Amniotic epithelial cell (primary cell): Measurements from ENCODE around the gene SMAD6.
"Not testable (repeated sequence)": the region's sequence is repeated elsewhere in the genome, so short reads cannot be mapped to it uniquely, and the experiment has no call there.

Experiments used
- DNase-seq: peaks from one replicate; pipeline ENCODE4 v3.0.0-alpha.2; 2010; ENCODE audit warnings: low read depth

Gene SMAD6

DNA sequence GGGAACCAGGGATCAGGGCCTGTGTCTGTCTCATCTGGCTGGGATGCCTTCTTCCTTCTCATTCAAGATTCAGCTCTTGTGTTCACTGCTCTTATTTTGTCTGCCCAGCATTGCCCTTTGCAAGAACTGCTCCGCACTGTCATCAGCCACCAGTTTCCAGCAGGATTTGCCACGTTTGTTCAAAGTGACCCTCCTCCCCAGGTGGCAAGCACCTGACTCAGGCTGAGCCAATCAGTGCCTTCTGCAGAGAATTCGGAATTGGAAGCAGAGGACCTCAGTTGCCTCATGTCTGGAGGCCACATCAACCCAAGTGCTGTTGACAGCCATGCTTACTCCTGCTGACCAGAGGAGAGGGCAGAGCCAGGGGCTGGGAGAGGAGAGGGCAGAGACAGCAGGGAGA lies 124.5 kb downstream of the SMAD6 start:
- DNase-seq = no peak

DNA sequence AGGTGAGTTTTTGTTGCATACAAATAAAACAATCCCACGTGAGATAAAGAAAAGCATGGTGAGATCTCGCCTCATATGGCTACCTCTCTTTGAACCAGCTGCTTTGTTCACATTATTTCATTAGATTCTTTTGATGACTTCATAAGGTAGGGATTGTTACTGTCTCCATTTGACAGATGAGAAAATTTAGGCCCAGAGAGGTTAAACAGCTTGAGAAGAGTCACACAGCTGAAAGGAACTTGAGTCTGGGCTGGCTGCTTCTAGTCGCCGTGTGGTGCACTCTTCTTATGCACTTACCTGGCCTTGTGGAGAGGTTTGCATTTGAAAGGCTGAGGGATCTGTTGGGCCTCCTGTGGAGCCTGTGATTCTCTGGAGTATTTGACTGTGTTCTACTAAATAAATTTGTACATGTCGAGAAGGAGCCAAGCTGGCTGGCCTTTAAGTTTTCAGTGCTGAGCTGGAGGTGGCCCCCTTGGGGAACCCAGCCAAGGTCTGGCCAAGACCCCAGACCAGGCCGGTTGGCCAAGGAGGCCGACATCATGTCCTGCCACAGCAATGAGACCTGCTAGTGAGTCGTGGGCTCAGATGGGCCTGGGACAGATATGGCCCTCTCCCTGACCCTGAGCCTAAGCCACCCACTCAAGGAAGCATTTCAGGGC lies 125.1 kb downstream of the SMAD6 start:
- DNase-seq = no peak

DNA sequence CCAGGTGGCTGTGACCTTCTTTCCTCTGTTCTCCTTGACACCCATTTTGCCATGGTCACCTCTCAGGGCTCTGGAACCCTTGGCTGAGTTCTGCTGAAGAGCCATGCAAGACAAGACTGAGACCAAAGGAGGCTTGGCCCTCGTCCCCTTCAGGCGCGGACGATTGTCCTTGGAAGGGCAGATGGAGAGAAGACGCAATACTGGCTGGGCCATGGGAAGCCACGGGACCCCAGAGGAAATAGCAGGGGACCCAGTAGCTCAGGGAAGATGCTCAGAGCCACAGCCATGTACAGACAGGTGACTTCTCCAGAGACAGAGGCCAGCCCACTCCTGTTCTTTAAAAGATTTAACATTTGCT lies 125.6 kb downstream of the SMAD6 start:
- no peak for DNase-seq

DNA sequence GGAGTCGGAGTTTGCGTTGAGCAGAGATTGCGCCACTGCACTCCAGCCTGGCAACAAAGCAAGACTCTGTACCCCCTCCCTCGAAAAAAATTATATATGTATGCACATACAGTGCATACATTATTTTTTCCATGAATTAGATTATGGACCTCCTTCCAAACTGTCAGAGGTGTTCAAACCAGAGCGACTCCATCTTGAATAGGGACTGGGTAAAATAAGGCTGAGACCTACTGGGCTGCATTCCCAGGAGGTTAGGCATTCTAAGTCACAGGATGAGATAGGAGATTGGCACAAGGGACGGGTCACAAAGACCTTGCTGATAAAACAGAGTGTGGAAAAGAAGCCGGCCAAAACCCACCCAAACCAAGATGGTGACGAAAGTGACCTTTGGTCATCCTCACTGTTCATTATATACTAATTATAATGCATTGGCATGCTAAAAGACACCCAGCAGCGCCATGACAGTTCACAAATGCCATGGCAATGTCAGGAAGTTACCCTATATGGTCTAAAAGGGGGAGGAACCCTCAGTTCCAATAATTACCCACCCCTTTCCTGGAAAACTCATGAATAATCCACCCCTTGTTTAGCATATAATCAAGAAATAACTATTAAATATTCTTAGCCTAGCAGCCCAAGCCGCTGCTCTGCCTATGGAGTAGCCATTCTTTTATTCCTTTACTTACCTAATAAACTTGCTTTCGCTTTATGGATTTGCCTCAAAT lies 126.9 kb downstream of the SMAD6 start:
- not testable (repeated sequence) for DNase-seq

DNA sequence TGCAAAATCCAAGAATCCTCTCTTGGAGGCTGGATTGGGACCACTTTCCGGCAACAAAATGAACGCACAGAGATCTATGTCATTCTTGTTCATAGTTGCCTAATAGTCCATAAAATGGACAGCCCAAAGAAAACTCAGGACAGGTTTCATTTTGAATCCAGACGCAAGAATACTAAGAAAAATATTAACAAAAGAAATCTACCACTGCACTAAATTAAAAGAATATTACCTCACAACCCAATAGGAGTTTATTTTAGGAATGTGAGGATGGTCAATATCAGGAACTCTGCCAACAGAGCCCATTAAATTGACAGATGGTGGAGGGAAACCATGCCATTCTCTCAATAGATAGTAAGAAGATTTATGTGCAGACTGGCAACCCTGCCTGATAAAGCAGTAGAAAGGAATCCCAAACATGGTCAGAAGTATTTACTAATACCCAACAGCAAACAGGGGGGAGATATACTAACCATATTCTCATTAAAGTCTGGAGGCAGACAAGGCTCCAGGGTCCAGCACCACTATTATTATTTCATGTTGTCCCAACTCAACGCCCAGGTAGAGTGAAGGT lies 127.6 kb downstream of the SMAD6 start:
- DNase-seq = peak; percentile 57

DNA sequence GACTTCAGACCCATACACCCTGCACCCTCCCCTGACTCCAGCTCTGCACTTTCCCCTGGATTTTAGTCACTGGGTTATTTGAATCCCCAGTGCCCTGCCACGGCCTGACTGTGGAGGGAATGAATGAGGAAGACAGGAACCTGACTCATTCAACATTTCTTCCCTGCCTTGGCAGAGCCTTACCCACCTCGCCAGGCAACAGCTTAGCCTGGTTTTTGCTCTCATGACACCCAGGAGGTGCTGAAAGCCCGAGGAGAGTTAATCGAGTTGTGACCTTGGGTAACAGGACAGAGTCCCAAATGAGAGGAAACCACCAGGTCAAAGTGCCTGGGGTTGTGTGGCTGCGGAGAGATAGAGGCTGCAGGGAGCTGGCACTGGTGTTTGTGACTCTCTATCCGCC lies 128.3 kb downstream of the SMAD6 start:
- peak; percentile 69 for DNase-seq

DNA sequence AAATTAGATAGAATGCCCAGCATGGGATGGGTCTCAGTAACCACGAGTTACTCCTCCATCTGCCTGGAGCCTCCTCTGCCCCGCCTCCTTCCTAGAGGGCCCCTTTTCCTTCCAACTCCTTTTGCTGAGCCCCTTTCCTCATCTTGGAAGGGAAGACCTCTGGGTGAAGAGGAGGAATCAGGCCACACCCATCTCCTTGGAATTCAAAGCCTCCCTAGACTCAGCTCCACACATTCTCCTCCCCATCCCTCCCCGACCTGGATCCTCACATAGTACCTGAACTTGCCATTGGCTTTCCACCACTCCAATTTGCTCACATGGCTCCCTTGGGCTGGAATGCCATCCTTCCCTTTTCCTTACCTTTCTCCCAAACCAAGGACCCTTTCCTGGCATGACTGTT lies 128.8 kb downstream of the SMAD6 start:
- DNase-seq = no peak

DNA sequence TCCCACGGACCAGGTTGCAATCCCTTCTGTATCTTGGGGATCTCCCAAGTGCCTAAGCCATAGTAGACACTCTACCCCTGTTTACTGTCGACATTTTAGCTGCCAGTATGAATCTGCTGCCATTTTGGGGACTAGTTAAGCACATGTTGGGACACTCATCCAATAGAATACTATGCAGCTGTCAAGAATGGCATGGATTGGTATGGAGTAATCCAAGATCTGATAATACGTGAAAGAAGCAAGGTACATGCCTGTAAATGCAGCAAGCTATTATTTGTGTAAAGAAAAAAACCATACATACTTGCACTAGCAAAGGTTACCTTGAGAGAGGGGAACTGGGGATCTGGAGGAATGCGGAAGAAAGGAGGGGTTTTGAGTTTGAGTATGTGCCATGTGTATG lies 129.3 kb downstream of the SMAD6 start:
- DNase-seq = no peak

DNA sequence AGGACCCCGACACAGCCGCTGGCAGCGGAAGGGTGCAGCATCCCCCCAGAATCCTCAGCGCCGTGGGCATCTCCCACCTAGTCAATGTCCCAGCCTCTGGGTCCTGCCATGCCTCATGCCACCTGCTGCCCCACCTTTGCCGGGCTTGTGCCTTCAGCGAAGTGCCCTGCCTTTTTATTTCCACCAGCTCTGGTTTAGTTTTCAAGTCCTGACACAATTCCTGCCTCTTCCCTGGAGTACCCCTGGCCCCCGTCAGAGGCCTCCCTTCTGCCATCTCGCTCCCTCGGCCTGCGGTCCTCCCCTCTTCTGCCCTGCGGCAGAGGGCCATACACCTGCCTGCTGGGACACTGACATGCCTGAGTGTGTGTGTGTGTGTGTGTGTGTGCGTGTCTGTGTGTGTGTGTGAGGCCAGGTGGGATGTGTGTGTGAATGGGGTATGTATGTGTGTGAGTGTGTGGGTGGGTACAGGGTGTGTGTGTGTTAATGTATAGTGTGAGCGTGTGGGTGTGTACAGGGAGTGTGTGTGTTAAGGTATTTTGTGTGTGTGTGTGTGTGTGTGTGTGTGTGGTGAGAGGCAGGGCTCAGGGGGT lies 129.9 kb downstream of the SMAD6 start:
- no peak for DNase-seq
